CD4-positive, CD25-positive, alpha-beta regulatory T cell (primary cell): ENCODE measurements around the gene SEPTIN3. TPM values are rescaled to one million over a fixed set of nuclear protein-coding genes. Genes with fewer than 3 reads are reported as not detected.
A peak's percentile ranks its signal among the peaks of the same experiment; 100 is the strongest.

Experiments
- ATAC-seq, 2 donors: fragments of 150-1000 bp; cut with Tn5 transposase; one replicate each; pipeline ENCODE4 v1.10.0; 2021; ENCODE audit warnings: low read depth in 2 of 2, moderate number of reproducible peaks in 2 of 2, moderate library complexity in 1 of 2
- DNase-seq, 3 donors: peaks; one replicate each; pipeline versions ENCODE4 v3.0.0 to v3.0.0-alpha.2; 2012 to 2022; ENCODE audit warnings: mixed read lengths in 1 of 3
- H3K27ac ChIP-seq: one replicate; pipeline ENCODE4 v1.7.0; 2013; ENCODE audit warnings: mild to moderate bottlenecking, low read length; ENCODE audit not compliant: insufficient read depth, poor library complexity, severe bottlenecking
- H3K27me3 ChIP-seq: one replicate; pipeline ENCODE4 v1.7.0; 2013; ENCODE audit warnings: low read length; ENCODE audit not compliant: control insufficient read depth, insufficient read depth
- H3K36me3 ChIP-seq: one replicate; pipeline ENCODE4 v1.7.0; 2013; ENCODE audit warnings: mild to moderate bottlenecking, low read length, moderate library complexity; ENCODE audit not compliant: control insufficient read depth, insufficient read depth
- H3K4me1 ChIP-seq: 2 replicates; pipeline ENCODE4 v1.7.0; 2013; ENCODE audit warnings: mild to moderate bottlenecking, low read length; ENCODE audit not compliant: insufficient read depth, control insufficient read depth, poor library complexity, severe bottlenecking
- H3K4me3 ChIP-seq: one replicate; pipeline ENCODE4 v1.7.0; 2013; ENCODE audit warnings: low read depth, mild to moderate bottlenecking, low read length, moderate library complexity
- H3K9me3 ChIP-seq, 2 experiments: 1 replicate in 1 of 2; 2 replicates in 1 of 2; pipeline ENCODE4 v1.7.0; 2013; ENCODE audit warnings: low read length in 2 of 2, mild to moderate bottlenecking in 1 of 2, moderate library complexity in 1 of 2; ENCODE audit not compliant: control insufficient read depth in 2 of 2
- H3K27ac Mint-ChIP-seq, 3 donors: one replicate each; pipeline ENCODE4 v1.8.0; 2020 to 2022; ENCODE audit warnings: mild to moderate bottlenecking in 3 of 3, mixed read lengths in 3 of 3, moderate library complexity in 2 of 3
- H3K27me3 Mint-ChIP-seq: one replicate; pipeline ENCODE4 v1.8.0; 2022; ENCODE audit warnings: mild to moderate bottlenecking, mixed read lengths
- H3K36me3 Mint-ChIP-seq: one replicate; pipeline ENCODE4 v1.8.0; 2020; ENCODE audit warnings: mixed read lengths
- H3K4me1 Mint-ChIP-seq, 4 donors: one replicate each; pipeline ENCODE4 v1.8.0; 2020 to 2022; ENCODE audit warnings: mixed read lengths in 4 of 4, mild to moderate bottlenecking in 1 of 4
- H3K4me3 Mint-ChIP-seq, 4 donors: one replicate each; pipeline ENCODE4 v1.8.0; 2020 to 2022; ENCODE audit warnings: mild to moderate bottlenecking in 4 of 4, mixed read lengths in 4 of 4, moderate library complexity in 3 of 4
- H3K9me3 Mint-ChIP-seq, 7 donors: one replicate each; pipeline ENCODE4 v1.8.0; 2020 to 2022; ENCODE audit warnings: mixed read lengths in 7 of 7, mild to moderate bottlenecking in 3 of 7, moderate library complexity in 2 of 7
- polyA plus RNA-seq, 4 donors: library from polyadenylated mRNA; unstranded; fragments of 300-500 nt; fragmentation: Illumina TruSeq; gene quantifications; one replicate each; pipeline ENCODE4 v1.2.3, GENCODE V29; 2021
- total RNA-seq: library from RNA; stranded (reverse); gene quantifications from one replicate; pipeline ENCODE4 v1.2.3, GENCODE V29; 2022

Gene SEPTIN3
- total and polyA plus RNA-seq, 5 donors from 2014 or later, result 0.11 to 0.67 (median 0.44) TPM; not detected in 1

GRCh38 chr22:41998361-41999261, 29.4 kb downstream of the SEPTIN3 start, which contains the start of gene WBP2NL:
Gene WBP2NL, plus strand, starts transcription at chr22:41998788. Its CDS starts 31 bp downstream, at chr22:41998819.
- Mint-ChIP-seq H3K36me3 (peaks cover 12% of the 10 kb centered on the region), H3K27ac (peak within 1 kb of the TSS; percentile 93 to 97 (median 97)), H3K4me1 (peaks cover 0 to 34% (median 24%) of the 10 kb centered on the region in 4 donors), H3K4me3 (peak within 1 kb of the TSS; percentile 92 to 99 (median 96)), H3K27me3 (peaks cover 4% of the 10 kb centered on the region), H3K9me3 (peaks cover 0 to 3% (median 0%) of the 10 kb centered on the region in 7 donors)
- H3K36me3 ChIP-seq, result peaks cover 4% of the 10 kb centered on the region
- peak; percentile 84 to 93 (median 91) for DNase-seq
- peak within 1 kb of the TSS; percentile 73 for H3K4me3 ChIP-seq
- no peaks in the 10 kb centered on the region for H3K27me3 ChIP-seq
- peak within 1 kb of the TSS; percentile 64 for H3K27ac ChIP-seq
- no peaks in the 10 kb centered on the region for H3K9me3 ChIP-seq
- peaks cover 16% of the 10 kb centered on the region for H3K4me1 ChIP-seq
- ATAC-seq, result peak; percentile 92 to 93

- Mint-ChIP-seq H3K4me1 (peaks cover 0 to 34% (median 24%) of the 10 kb centered on the region in 4 donors), H3K36me3 (peaks cover 9% of the 10 kb centered on the region), H3K27ac (peak overlapping the region in 1 of 3 donors; percentile 93), H3K4me3 (peak overlapping the region; percentile 47 to 97 (median 83)), H3K27me3 (peaks cover 4% of the 10 kb centered on the region), H3K9me3 (peaks cover 0 to 3% (median 1%) of the 10 kb centered on the region in 7 donors)
- Histone ChIP-seq H3K27ac (no peak overlapping the region), H3K4me1 (peaks cover 16% of the 10 kb centered on the region), H3K4me3 (no peak overlapping the region), H3K9me3 (no peaks in the 10 kb centered on the region), H3K27me3 (no peaks in the 10 kb centered on the region), H3K36me3 (peaks cover 4% of the 10 kb centered on the region)
- DNase-seq (no peak), ATAC-seq (no peak)
Measured at GRCh38 chr22:42000466-42000865, 31.2 kb downstream of the SEPTIN3 start.

- Histone ChIP-seq H3K4me3 (no peak overlapping the region), H3K27ac (no peak overlapping the region), H3K4me1 (peaks cover 16% of the 10 kb centered on the region), H3K36me3 (peaks cover 4% of the 10 kb centered on the region), H3K27me3 (no peaks in the 10 kb centered on the region), H3K9me3 (no peaks in the 10 kb centered on the region)
- Mint-ChIP-seq H3K4me1 (peaks cover 0 to 34% (median 24%) of the 10 kb centered on the region in 4 donors), H3K4me3 (peak overlapping the region in 1 of 4 donors; percentile 47), H3K36me3 (peaks cover 9% of the 10 kb centered on the region), H3K27ac (no peak overlapping the region), H3K9me3 (peaks cover 0 to 5% (median 1%) of the 10 kb centered on the region in 7 donors), H3K27me3 (peaks cover 4% of the 10 kb centered on the region)
- no peak for ATAC-seq
- DNase-seq, result no peak
Measured at GRCh38 chr22:42001121-42001520, 31.9 kb downstream of the SEPTIN3 start.

GRCh38 chr22:42001706-42002105, 32.5 kb downstream of the SEPTIN3 start:
- ATAC-seq, result no peak

GRCh38 chr22:42007922-42008321, 38.7 kb downstream of the SEPTIN3 start:
- no peaks in the 10 kb centered on the region for H3K36me3 Mint-ChIP-seq
- peaks cover 0 to 15% (median 10%) of the 10 kb centered on the region in 7 donors for H3K9me3 Mint-ChIP-seq
- peaks cover 10 to 16% of the 10 kb centered on the region in 2 experiments for H3K9me3 ChIP-seq
- no peak overlapping the region for H3K4me3 ChIP-seq
- no peak overlapping the region for H3K27ac ChIP-seq
- DNase-seq, result no peak
- no peaks in the 10 kb centered on the region for H3K4me1 ChIP-seq
- no peaks in the 10 kb centered on the region for H3K4me1 Mint-ChIP-seq
- H3K27ac Mint-ChIP-seq, result no peak overlapping the region
- no peaks in the 10 kb centered on the region for H3K27me3 ChIP-seq
- no peak overlapping the region for H3K4me3 Mint-ChIP-seq
- no peak for ATAC-seq
- H3K27me3 Mint-ChIP-seq, result no peaks in the 10 kb centered on the region
- no peaks in the 10 kb centered on the region for H3K36me3 ChIP-seq

More at GRCh38 chr22:42001706-42002105, 32.5 kb downstream of the SEPTIN3 start:
- peaks cover 0 to 5% (median 1%) of the 10 kb centered on the region in 7 donors for H3K9me3 Mint-ChIP-seq
- H3K4me3 ChIP-seq, result no peak overlapping the region
- peaks cover 16% of the 10 kb centered on the region for H3K4me1 ChIP-seq
- H3K4me3 Mint-ChIP-seq, result peak overlapping the region in 2 of 4 donors; percentile 38 to 71
- no peak overlapping the region for H3K27ac Mint-ChIP-seq
- H3K27me3 ChIP-seq, result no peaks in the 10 kb centered on the region
- no peak overlapping the region for H3K27ac ChIP-seq
- H3K36me3 ChIP-seq, result peaks cover 4% of the 10 kb centered on the region
- H3K27me3 Mint-ChIP-seq, result peaks cover 4% of the 10 kb centered on the region
- H3K36me3 Mint-ChIP-seq, result peaks cover 9% of the 10 kb centered on the region
- H3K9me3 ChIP-seq, result no peaks in the 10 kb centered on the region
- peaks cover 0 to 34% (median 24%) of the 10 kb centered on the region in 4 donors for H3K4me1 Mint-ChIP-seq
- DNase-seq, result no peak

GRCh38 chr22:42010778-42011177, 41.5 kb downstream of the SEPTIN3 start:
- no peak overlapping the region for H3K27ac Mint-ChIP-seq
- H3K27ac ChIP-seq, result no peak overlapping the region
- DNase-seq, result no peak

GRCh38 chr22:42013385-42013784, 44.1 kb downstream of the SEPTIN3 start:
- H3K27me3 Mint-ChIP-seq, result peaks cover 28% of the 10 kb centered on the region

More at GRCh38 chr22:42010778-42011177, 41.5 kb downstream of the SEPTIN3 start:
- H3K4me1 Mint-ChIP-seq, result no peaks in the 10 kb centered on the region
- H3K4me3 ChIP-seq, result no peak overlapping the region
- no peaks in the 10 kb centered on the region for H3K4me1 ChIP-seq
- ATAC-seq, result no peak
- H3K9me3 ChIP-seq, result peaks cover 10 to 16% of the 10 kb centered on the region in 2 experiments
- H3K36me3 Mint-ChIP-seq, result no peaks in the 10 kb centered on the region
- H3K36me3 ChIP-seq, result no peaks in the 10 kb centered on the region
- H3K27me3 ChIP-seq, result no peaks in the 10 kb centered on the region
- H3K4me3 Mint-ChIP-seq, result no peak overlapping the region
- H3K9me3 Mint-ChIP-seq, result peaks cover 0 to 15% (median 9%) of the 10 kb centered on the region in 7 donors
- peaks cover 13% of the 10 kb centered on the region for H3K27me3 Mint-ChIP-seq

More at GRCh38 chr22:42013385-42013784, 44.1 kb downstream of the SEPTIN3 start:
- no peak overlapping the region for H3K27ac ChIP-seq
- no peaks in the 10 kb centered on the region for H3K4me1 ChIP-seq
- Mint-ChIP-seq H3K4me3 (no peak overlapping the region), H3K36me3 (peaks cover 7% of the 10 kb centered on the region), H3K9me3 (peaks cover 0 to 14% (median 8%) of the 10 kb centered on the region in 7 donors), H3K27ac (no peak overlapping the region), H3K4me1 (no peaks in the 10 kb centered on the region)
- H3K4me3 ChIP-seq, result no peak overlapping the region
- no peaks in the 10 kb centered on the region for H3K27me3 ChIP-seq
- ATAC-seq (no peak), DNase-seq (no peak)
- H3K9me3 ChIP-seq, result peaks cover 10 to 16% of the 10 kb centered on the region in 2 experiments
- no peaks in the 10 kb centered on the region for H3K36me3 ChIP-seq
